Measurements from ENCODE around the gene FGF18. TPM values are rescaled to one million over a fixed set of nuclear protein-coding genes. Genes with fewer than 3 reads are reported as not detected.

Gene FGF18
- total and polyA plus RNA-seq, 2 experiments from 2014 or later, result 0.09 TPM; not detected in 1

DNA sequence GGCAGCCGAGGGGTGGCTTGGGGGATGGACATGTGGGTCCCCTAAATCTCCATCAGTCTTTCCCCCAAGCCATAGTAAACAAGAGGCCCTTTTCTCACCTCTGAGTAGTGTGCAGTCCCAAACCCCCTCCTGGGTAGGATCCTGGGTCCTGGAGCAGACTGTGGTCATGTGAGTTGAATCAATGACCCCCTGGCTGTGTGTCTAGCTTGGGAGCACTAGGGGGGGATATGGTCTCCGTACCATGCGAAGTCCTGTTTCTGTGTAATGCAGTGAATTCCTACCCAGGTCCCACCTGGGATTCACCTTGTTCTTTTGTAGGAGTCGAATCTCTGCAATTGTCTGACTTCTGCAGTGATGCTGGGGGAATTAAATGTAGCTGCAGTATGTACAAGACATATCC, 66.2 kb downstream of the FGF18 start:
- Histone ChIP-seq H3K9ac (no peak overlapping the region), H3F3A (ENCODE audit: insufficient read depth) (no peaks in the 10 kb centered on the region), H3K4me2 (ENCODE audit: unreplicated experiment) (no peak overlapping the region), H3K79me2 (ENCODE audit: insufficient read depth) (no peaks in the 10 kb centered on the region), H3K4me1 (ENCODE audit: insufficient read depth) (no peaks in the 10 kb centered on the region), H3K4me3 (no peak overlapping the region), H3K9me3 (ENCODE audit: low read depth) (no peaks in the 10 kb centered on the region), H3K36me3 (ENCODE audit: low read depth) (no peaks in the 10 kb centered on the region), H4K20me1 (ENCODE audit: insufficient read depth) (no peaks in the 10 kb centered on the region), H3K9me2 (ENCODE audit: insufficient read depth) (no peaks in the 10 kb centered on the region), H3K27ac (no peak overlapping the region), H3K27me3 (replicated peaks; ENCODE audit: insufficient read depth) (no peaks in the 10 kb centered on the region; the same call in 1 of the 2 replicates), H2AFZ (no peak overlapping the region)
- DNase-seq, result no peak
- TF ChIP-seq EZH2phosphoT487 (IDR thresholded peaks at IDR 0.05; ENCODE audit: insufficient read depth, low read depth), result no peak
- no peak for TF ChIP-seq EZH2 (IDR thresholded peaks at IDR 0.05; ENCODE audit: insufficient read depth, poor library complexity, severe bottlenecking)
- WGBS, 2 experiments (ENCODE audit: low coverage in 1 of 2, low lambda C conversion rate in 2 of 2, missing lambda C conversion rate in 2 of 2), result 71 to 76% methylated on average over 4 of the region's 4 CpGs
- in situ Hi-C loops (cut with MboI), result no loop called here

DNA sequence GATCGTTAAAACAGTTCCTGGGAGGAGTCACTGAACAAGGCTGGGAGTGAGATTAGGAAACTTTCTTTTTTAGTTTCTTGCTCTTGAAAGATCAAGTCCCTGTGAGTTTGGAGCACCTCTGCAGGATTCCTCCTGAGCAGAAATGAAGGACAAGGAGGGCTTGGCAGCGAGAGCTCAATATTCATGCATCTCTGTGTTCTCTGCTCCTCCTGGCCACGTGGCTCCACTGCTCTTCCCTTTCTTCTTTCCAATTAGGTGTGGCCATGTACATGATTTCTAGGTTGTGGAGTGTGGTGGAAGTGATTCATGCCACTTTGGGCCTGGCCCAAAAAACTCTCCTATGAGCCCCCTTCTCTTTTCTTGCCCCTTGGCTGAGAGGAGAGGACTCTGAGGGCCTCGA, 67.2 kb downstream of the FGF18 start:
- Histone ChIP-seq H2AFZ (no peak overlapping the region), H3K9me2 (ENCODE audit: insufficient read depth) (no peaks in the 10 kb centered on the region), H3K4me3 (no peak overlapping the region), H3K27me3 (replicated peaks; ENCODE audit: insufficient read depth) (no peaks in the 10 kb centered on the region; the same call in 1 of the 2 replicates), H3K4me1 (ENCODE audit: insufficient read depth) (no peaks in the 10 kb centered on the region), H3K9me3 (ENCODE audit: low read depth) (no peaks in the 10 kb centered on the region), H4K20me1 (ENCODE audit: insufficient read depth) (no peaks in the 10 kb centered on the region), H3F3A (ENCODE audit: insufficient read depth) (no peaks in the 10 kb centered on the region), H3K4me2 (ENCODE audit: unreplicated experiment) (no peak overlapping the region), H3K79me2 (ENCODE audit: insufficient read depth) (no peaks in the 10 kb centered on the region), H3K27ac (no peak overlapping the region), H3K36me3 (ENCODE audit: low read depth) (no peaks in the 10 kb centered on the region), H3K9ac (no peak overlapping the region)
- no peak for DNase-seq
- no peak for TF ChIP-seq EZH2phosphoT487 (IDR thresholded peaks at IDR 0.05; ENCODE audit: insufficient read depth, low read depth)
- in situ Hi-C loops (cut with MboI), result no loop called here
- WGBS, 2 experiments (ENCODE audit: low coverage in 1 of 2, low lambda C conversion rate in 2 of 2, missing lambda C conversion rate in 2 of 2), result 91 to 94% methylated on average over 4 of the region's 4 CpGs

DNA sequence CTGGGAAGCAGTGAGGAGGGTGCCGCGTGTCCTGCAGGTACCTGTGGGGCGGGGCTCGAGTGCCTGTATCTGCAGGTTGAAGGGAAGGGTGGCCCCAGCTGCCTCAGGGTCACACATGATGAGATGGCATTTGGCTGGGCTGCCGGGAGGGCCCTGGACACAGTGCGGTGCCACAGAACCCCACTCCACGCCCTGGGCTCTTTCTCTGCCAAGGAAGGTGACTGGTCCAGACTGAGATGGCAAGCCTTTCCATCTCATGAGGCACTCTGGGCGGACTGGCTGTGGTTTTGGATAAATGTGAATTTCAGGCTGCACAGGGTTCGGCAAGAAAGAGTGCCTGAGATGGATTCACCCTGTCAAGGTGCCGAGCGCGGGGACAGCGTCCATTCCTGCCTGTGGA, 69.4 kb downstream of the FGF18 start:
- WGBS, 2 experiments (ENCODE audit: low coverage in 1 of 2, low lambda C conversion rate in 2 of 2, missing lambda C conversion rate in 2 of 2), result 79 to 84% methylated on average over 12 to 13 of the region's 13 CpGs
- H2AFZ ChIP-seq, result no peak overlapping the region
- H3K9me2 ChIP-seq (ENCODE audit: insufficient read depth), result no peaks in the 10 kb centered on the region
- no peaks in the 10 kb centered on the region for H4K20me1 ChIP-seq (ENCODE audit: insufficient read depth)
- H3K79me2 ChIP-seq (ENCODE audit: insufficient read depth), result no peaks in the 10 kb centered on the region
- H3K9ac ChIP-seq, result no peak overlapping the region
- H3K27me3 ChIP-seq (replicated peaks; ENCODE audit: insufficient read depth), result no peaks in the 10 kb centered on the region; the same call in 1 of the 2 replicates
- H3K4me1 ChIP-seq (ENCODE audit: insufficient read depth), result no peaks in the 10 kb centered on the region
- in situ Hi-C loops (cut with MboI), result no loop called here
- H3K27ac ChIP-seq, result no peak overlapping the region
- H3K9me3 ChIP-seq (ENCODE audit: low read depth), result no peaks in the 10 kb centered on the region
- DNase-seq, result no peak
- H3K4me3 ChIP-seq, result no peak overlapping the region
- H3K36me3 ChIP-seq (ENCODE audit: low read depth), result no peaks in the 10 kb centered on the region
- H3F3A ChIP-seq (ENCODE audit: insufficient read depth), result no peaks in the 10 kb centered on the region
- TF ChIP-seq EZH2phosphoT487 (IDR thresholded peaks at IDR 0.05; ENCODE audit: insufficient read depth, low read depth), result no peak
- TF ChIP-seq EZH2 (IDR thresholded peaks at IDR 0.05; ENCODE audit: insufficient read depth, poor library complexity, severe bottlenecking), result no peak
- no peak overlapping the region for H3K4me2 ChIP-seq (ENCODE audit: unreplicated experiment)

DNA sequence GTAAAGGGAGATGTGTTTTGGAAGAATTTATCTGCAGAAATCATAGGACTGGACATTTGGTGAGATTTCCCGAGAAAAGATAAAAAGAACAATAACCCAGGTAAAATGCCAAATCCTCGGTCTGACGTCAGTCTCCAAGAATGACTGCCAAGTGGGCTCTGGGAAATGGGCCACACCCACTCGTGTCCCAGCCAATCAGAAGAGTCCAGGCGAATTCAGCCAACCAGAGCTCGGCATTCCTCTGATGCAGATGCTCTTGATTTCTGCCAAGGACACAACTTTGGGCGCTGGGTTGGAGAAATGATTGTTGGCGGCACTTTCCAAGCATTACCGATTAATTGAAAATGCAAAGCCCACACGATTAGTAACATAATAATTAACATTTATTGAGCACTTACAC, 73.3 kb downstream of the FGF18 start:
- Histone ChIP-seq H3K27me3 (replicated peaks; ENCODE audit: insufficient read depth) (no peaks in the 10 kb centered on the region; the same call in 1 of the 2 replicates), H3K4me2 (ENCODE audit: unreplicated experiment) (no peak overlapping the region), H3K9me3 (ENCODE audit: low read depth) (no peaks in the 10 kb centered on the region), H3K9ac (no peak overlapping the region), H3K79me2 (ENCODE audit: insufficient read depth) (no peaks in the 10 kb centered on the region), H3K27ac (no peak overlapping the region), H4K20me1 (ENCODE audit: insufficient read depth) (no peaks in the 10 kb centered on the region), H2AFZ (no peak overlapping the region), H3K36me3 (ENCODE audit: low read depth) (no peaks in the 10 kb centered on the region), H3F3A (ENCODE audit: insufficient read depth) (no peaks in the 10 kb centered on the region), H3K9me2 (ENCODE audit: insufficient read depth) (no peaks in the 10 kb centered on the region), H3K4me3 (no peak overlapping the region), H3K4me1 (ENCODE audit: insufficient read depth) (peaks cover 12% of the 10 kb centered on the region)
- DNase-seq, result peak; percentile 27
- WGBS, 2 experiments (ENCODE audit: low coverage in 1 of 2, low lambda C conversion rate in 2 of 2, missing lambda C conversion rate in 2 of 2), result 65 to 66% methylated on average over 10 of the region's 10 CpGs
- TF ChIP-seq EZH2 (IDR thresholded peaks at IDR 0.05; ENCODE audit: insufficient read depth, poor library complexity, severe bottlenecking) (no peak), EZH2phosphoT487 (IDR thresholded peaks at IDR 0.05; ENCODE audit: insufficient read depth, low read depth) (no peak)
- in situ Hi-C loops (cut with MboI), result no loop called here

All from GM23248 (cell line).